ENCODE results near the gene KRIT1.
"Not testable (repeated sequence)": the region's sequence is repeated elsewhere in the genome, so short reads cannot be mapped to it uniquely, and the experiment has no call there.

The KRIT1 gene

DNA sequence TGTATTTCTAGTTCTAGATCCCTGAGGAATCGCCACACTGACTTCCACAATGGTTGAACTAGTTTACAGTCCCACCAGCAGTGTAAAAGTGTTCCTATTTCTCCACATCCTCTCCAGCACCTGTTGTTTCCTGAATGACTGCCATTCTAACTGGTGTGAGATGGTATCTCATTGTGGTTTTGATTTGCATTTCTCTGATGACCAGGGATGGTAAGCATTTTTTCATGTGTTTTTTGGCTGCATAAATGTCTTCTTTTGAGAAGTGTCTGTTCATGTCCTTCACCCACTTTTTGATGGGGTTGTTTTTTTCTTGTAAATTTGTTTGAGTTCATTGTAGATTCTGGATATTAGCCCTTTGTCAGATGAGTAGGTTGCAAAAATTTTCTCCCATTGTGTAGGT, 61.4 kb downstream of the KRIT1 start:
- H3K9me3 ChIP-seq (replicated peaks; ENCODE audit: low read length); H3K9ac ChIP-seq (ENCODE audit: low read depth, low read length); H3K4me1 ChIP-seq (ENCODE audit: control insufficient read depth, insufficient read depth, low read length); H3K4me2 ChIP-seq (ENCODE audit: low read length); H3K27me3 ChIP-seq (ENCODE audit: control insufficient read depth, insufficient read depth, low read length); H3K36me3 ChIP-seq (ENCODE audit: insufficient read depth, low read length); H3K4me3 ChIP-seq (ENCODE audit: low read length): not testable (repeated sequence)

DNA sequence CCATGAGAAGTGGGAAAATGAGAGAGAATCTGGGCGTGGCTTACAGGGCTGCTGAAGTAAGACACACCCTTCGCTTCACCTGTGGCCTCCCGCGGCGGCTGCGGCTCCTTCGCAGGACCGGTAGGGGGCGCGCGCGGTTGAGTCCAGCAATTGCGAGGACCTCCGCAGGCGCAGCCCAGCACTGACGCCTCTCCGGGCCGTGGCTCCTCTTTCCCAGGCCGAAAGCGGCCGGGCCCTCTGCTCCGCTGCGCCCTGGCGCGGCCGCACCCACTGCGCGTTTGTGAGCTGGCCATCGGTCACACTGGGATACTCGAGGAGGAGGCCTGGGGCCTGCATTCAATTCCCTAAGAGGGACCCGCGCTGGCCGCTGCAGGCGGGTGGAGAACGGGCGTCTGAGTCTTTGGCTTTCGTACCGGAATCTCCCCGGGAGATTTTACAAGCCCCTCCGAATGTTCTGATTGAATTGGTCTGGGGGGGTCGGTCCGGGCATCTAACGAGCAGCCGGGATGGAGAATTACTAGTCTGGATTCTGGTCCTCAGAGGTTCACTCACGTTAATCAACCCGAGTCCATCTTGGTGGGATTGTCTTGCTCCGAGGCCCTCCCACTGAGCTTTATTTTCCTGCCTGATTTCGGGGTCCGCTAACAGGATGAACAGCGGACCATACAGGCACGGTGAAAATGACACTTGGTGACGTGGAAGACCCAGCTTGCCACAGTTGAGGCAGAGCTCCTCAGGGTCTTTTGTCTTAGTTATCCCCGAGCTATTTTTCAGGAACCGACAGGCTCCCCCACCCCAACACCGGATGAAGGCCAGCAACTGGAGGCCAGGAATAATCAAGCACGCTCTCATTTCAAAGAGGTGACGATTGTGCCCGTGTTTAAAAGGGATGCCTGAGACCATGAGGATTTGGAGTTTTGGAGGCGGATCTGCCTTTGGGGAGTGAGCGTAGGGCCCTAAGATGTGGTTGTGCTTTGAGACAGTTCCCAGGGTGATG, 66.5 kb downstream of the KRIT1 start, which contains the start of gene LRRD1:
TSS of gene LRRD1 (minus strand) at position 215 of the 997 bp plus-strand sequence. CDS start 13,940 bp downstream, outside the sequence.
- H3K27me3 ChIP-seq (ENCODE audit: control insufficient read depth, insufficient read depth, low read length) = no peaks in the 10 kb centered on the region

DNA sequence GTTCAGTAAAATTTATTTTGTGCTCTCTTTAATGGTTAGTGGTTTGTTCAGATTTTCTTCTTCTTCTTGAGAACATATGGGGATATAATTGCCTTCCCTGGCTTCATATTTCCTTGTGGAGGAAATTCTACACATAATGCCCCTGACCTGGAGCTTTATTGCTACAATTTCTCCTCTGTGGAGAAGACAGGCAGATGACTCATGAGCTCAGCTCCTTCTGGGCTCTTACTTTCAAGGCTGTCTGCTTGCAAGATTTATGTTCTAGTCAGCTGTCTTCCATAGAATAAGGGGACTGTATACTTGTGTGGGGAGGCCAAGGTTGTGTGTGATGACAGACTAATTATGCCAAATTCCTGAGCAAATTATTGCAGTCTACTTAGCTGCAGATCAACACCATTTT, 68.4 kb downstream of the KRIT1 start:
- no peaks in the 10 kb centered on the region for H3K27me3 ChIP-seq (ENCODE audit: control insufficient read depth, insufficient read depth, low read length)
- no peak overlapping the region for H3K4me3 ChIP-seq (ENCODE audit: low read length)

More for the DNA sequence above, 66.5 kb downstream of the KRIT1 start, which contains the start of gene LRRD1:
- Histone ChIP-seq H3K4me3 (ENCODE audit: low read length) (peak within 1 kb of the TSS; percentile 69), H3K9me3 (replicated peaks; ENCODE audit: low read length) (no peaks in the 10 kb centered on the region), H3K36me3 (ENCODE audit: insufficient read depth, low read length) (no peaks in the 10 kb centered on the region), H3K4me1 (ENCODE audit: control insufficient read depth, insufficient read depth, low read length) (peaks cover 16% of the 10 kb centered on the region), H3K4me2 (ENCODE audit: low read length) (peak within 1 kb of the TSS; percentile 89), H3K9ac (ENCODE audit: low read depth, low read length) (peak within 1 kb of the TSS; percentile 84)

DNA sequence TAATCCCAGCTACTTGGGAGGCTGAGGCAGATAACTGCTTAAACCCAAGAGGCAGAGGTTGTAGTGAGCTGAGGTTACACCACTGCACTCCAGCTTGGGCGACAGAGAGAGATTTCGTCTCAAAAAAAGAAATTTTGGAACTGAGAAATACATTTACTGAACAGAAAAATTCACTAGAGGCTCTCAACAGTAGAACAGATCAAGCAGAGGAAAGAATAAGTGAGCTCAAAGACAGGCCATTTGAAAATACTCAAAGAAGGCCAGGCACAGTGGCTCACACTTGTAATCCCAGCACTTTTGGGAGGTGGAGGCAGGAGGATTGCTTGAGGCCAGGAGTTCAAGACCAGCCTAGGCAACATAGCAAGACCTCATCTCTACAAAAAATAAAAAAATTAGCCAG, 76.2 kb downstream of the KRIT1 start:
- not testable (repeated sequence) for H3K9me3 ChIP-seq (replicated peaks; ENCODE audit: low read length); H3K27me3 ChIP-seq (ENCODE audit: control insufficient read depth, insufficient read depth, low read length); H3K4me1 ChIP-seq (ENCODE audit: control insufficient read depth, insufficient read depth, low read length); H3K4me3 ChIP-seq (ENCODE audit: low read length); H3K36me3 ChIP-seq (ENCODE audit: insufficient read depth, low read length); H3K4me2 ChIP-seq (ENCODE audit: low read length); H3K9ac ChIP-seq (ENCODE audit: low read depth, low read length)

More for the DNA sequence above, 68.4 kb downstream of the KRIT1 start:
- H3K4me2 ChIP-seq (ENCODE audit: low read length) = peak overlapping the region; percentile 42
- H3K4me1 ChIP-seq (ENCODE audit: control insufficient read depth, insufficient read depth, low read length) = peaks cover 16% of the 10 kb centered on the region
- no peaks in the 10 kb centered on the region for H3K9me3 ChIP-seq (replicated peaks; ENCODE audit: low read length)
- H3K9ac ChIP-seq (ENCODE audit: low read depth, low read length) = no peak overlapping the region
- H3K36me3 ChIP-seq (ENCODE audit: insufficient read depth, low read length) = no peaks in the 10 kb centered on the region

DNA sequence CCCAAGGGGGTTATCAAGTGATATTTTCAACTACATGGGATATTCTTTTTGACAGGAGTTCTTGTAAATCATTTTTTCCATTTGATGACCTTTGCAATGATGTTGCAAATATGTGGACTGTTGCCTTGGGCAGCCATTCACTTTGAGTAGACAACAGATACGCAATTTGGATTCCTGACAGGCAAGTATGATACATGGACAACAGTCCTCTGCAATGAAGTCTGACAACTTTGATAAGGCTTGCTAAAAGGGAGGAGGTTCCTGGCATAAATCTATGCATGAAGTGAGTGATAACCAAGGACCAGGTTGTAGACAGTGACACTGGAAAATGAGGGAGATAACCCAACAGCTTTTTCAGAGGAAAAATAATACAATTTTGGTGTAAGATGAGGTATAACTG, 84.4 kb downstream of the KRIT1 start:
- no peaks in the 10 kb centered on the region for H3K27me3 ChIP-seq (ENCODE audit: control insufficient read depth, insufficient read depth, low read length)

DNA sequence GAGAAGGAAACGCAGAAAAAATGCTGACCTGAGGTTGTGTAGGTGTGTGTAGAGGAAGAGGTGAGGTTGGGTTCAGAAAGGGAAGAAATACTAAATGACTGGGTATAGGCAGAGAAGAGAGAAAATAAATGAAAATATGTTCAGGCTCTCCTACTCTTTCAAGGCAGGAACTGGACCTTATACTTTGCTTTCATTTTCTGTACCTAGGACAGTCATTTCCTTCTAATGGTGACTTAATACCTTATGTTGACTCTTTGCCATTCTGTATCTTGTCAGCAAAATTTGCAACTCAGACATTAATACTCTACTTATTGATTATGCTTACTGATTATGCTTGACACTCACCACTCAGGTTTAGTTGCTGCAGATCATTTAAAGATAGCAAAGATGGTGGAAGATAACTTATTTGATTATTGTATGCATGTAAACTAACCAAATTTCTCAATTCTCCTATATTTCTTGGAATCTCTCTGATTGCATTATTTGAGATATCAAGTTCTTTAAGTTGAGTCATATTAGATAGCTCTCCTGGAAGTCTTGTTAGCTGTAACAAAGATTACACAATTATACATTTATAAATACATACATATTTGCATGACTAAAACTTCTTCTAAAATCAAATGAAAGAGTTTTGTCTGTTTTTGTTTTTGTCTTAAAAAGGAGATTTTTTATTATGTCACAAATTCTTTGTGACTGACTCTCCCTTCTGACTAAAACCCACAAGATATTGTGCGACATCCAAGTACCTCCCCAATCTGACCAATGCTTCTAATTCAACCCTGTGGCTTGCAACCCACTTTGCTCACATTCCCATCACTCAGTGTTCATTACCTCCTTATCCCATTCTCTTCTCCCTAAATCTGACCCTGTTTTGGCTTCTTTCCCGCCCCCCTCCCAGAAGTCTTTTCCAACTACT, 86.8 kb downstream of the KRIT1 start:
- Histone ChIP-seq H3K27me3 (ENCODE audit: control insufficient read depth, insufficient read depth, low read length) (no peaks in the 10 kb centered on the region), H3K4me3 (ENCODE audit: low read length) (peak overlapping the region; percentile 4), H3K36me3 (ENCODE audit: insufficient read depth, low read length) (no peaks in the 10 kb centered on the region), H3K9me3 (replicated peaks; ENCODE audit: low read length) (no peaks in the 10 kb centered on the region), H3K4me2 (ENCODE audit: low read length) (peak overlapping the region; percentile 54), H3K4me1 (ENCODE audit: control insufficient read depth, insufficient read depth, low read length) (peaks cover 25% of the 10 kb centered on the region), H3K9ac (ENCODE audit: low read depth, low read length) (no peak overlapping the region)

More for the DNA sequence above, 84.4 kb downstream of the KRIT1 start:
- Histone ChIP-seq H3K4me2 (ENCODE audit: low read length) (no peak overlapping the region), H3K9me3 (replicated peaks; ENCODE audit: low read length) (no peaks in the 10 kb centered on the region), H3K4me3 (ENCODE audit: low read length) (no peak overlapping the region), H3K9ac (ENCODE audit: low read depth, low read length) (no peak overlapping the region), H3K4me1 (ENCODE audit: control insufficient read depth, insufficient read depth, low read length) (peaks cover 18% of the 10 kb centered on the region), H3K36me3 (ENCODE audit: insufficient read depth, low read length) (no peaks in the 10 kb centered on the region)

DNA sequence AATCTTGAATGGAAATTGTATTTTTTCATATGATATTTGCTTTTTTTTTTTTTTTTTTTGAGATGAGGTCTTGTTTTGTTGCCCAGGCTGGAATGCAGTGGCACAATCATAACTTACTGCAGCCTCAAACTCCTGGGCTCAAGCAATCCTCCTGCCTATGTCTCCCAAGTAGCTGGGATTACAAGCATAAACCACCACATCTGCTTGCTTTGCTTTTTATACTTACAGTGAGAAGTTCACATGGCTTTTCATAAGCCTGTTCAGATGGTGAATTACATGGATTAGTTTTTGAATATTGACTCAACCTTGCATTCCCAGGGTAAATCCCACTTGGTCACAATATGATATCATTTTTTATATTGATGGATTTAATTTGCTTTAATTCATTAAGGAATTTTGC, 88.7 kb downstream of the KRIT1 start:
- no peak overlapping the region for H3K4me3 ChIP-seq (ENCODE audit: low read length)
- H3K36me3 ChIP-seq (ENCODE audit: insufficient read depth, low read length) = no peaks in the 10 kb centered on the region
- no peaks in the 10 kb centered on the region for H3K27me3 ChIP-seq (ENCODE audit: control insufficient read depth, insufficient read depth, low read length)
- H3K4me1 ChIP-seq (ENCODE audit: control insufficient read depth, insufficient read depth, low read length) = peaks cover 25% of the 10 kb centered on the region
- H3K9me3 ChIP-seq (replicated peaks; ENCODE audit: low read length) = no peaks in the 10 kb centered on the region
- no peak overlapping the region for H3K9ac ChIP-seq (ENCODE audit: low read depth, low read length)
- H3K4me2 ChIP-seq (ENCODE audit: low read length) = no peak overlapping the region

DNA sequence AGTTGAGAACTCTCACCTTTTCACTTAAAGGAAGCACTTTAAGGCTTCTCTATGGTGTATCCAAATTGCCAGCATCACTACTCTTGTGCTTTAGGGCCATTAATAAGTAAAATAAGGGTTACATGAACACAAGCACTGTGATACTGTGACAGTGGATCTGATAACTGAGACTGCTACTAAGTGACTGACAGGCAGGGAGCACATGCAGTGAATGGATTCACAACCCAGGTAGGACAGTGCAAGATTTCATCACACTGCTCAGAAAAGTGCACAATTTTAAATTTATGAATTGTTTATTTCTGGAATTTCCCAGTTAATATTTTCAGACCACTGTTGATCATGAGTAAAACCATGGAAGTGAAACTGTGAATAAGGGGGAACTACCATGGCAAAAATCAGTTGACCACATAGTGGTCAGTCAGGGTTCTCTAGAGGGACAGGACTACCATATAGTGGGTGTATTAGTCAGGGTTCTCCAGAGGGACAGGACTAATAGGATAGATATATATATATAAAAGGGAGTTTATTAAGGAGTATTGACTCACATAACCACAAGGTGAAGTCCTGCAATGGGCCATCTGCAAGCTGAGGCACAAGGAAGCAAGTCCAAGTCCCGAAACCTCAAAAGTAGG, 90.5 kb downstream of the KRIT1 start:
- Histone ChIP-seq H3K4me1 (ENCODE audit: control insufficient read depth, insufficient read depth, low read length) (peaks cover 25% of the 10 kb centered on the region), H3K4me2 (ENCODE audit: low read length) (no peak overlapping the region), H3K9me3 (replicated peaks; ENCODE audit: low read length) (no peaks in the 10 kb centered on the region), H3K27me3 (ENCODE audit: control insufficient read depth, insufficient read depth, low read length) (no peaks in the 10 kb centered on the region), H3K9ac (ENCODE audit: low read depth, low read length) (no peak overlapping the region), H3K4me3 (ENCODE audit: low read length) (no peak overlapping the region), H3K36me3 (ENCODE audit: insufficient read depth, low read length) (no peaks in the 10 kb centered on the region)

DNA sequence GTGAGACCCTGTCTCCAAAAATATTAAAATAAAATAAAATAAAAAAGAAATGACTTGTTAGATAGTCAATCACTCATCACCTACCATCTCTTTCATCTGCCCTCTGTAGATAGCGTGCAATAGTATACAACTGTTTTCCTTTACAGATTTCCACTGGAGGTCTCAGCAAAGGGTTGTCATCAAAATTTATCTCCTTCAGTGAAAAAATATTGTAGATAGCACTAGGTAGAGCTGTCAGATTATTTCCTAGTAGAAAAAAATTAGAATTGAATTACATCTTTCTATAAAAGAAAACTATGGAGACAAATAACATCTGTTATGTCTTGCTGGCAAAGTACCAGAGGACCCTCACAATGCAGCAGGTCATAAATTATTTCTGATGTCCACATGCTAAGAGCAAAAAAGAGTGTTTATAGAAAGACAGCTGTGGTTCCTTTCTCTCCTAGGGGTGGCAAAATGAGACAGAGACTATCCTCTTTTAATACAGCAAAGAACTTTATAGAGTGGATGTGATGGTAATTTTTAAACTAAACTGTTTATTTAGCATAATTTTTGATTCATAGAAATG, 95.2 kb downstream of the KRIT1 start:
- no peaks in the 10 kb centered on the region for H3K27me3 ChIP-seq (ENCODE audit: control insufficient read depth, insufficient read depth, low read length)
- peaks cover under 1% of the 10 kb centered on the region for H3K4me1 ChIP-seq (ENCODE audit: control insufficient read depth, insufficient read depth, low read length)
- no peaks in the 10 kb centered on the region for H3K36me3 ChIP-seq (ENCODE audit: insufficient read depth, low read length)
- no peak overlapping the region for H3K4me2 ChIP-seq (ENCODE audit: low read length)
- H3K4me3 ChIP-seq (ENCODE audit: low read length) = no peak overlapping the region
- no peak overlapping the region for H3K9ac ChIP-seq (ENCODE audit: low read depth, low read length)
- no peaks in the 10 kb centered on the region for H3K9me3 ChIP-seq (replicated peaks; ENCODE audit: low read length)

DNA sequence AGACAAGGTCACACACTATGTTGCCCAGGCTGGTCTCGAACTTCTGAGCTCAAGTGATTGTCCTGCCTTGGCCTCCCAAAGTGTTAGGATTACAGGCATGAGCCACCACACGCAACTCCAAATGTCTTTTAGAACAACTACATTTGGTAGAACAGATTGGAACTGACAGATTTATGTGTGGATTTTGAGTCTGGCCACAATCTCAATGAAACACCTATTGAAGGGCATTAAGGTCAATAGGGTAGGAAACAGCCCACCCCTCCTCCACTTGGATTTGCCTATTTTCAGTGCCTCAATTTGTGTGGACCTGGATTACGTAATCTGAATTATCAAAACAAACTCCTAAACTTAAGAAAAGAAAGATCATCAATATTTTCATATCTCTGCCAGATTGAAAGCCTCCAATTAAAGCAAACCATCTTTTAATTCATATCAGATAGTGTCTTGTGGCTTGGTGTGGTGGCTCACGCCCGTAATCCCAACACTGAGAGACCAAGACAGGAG, 95.9 kb downstream of the KRIT1 start:
- H3K4me2 ChIP-seq (ENCODE audit: low read length) = no peak overlapping the region
- no peaks in the 10 kb centered on the region for H3K4me1 ChIP-seq (ENCODE audit: control insufficient read depth, insufficient read depth, low read length)
- no peak overlapping the region for H3K4me3 ChIP-seq (ENCODE audit: low read length)
- H3K9me3 ChIP-seq (replicated peaks; ENCODE audit: low read length) = no peaks in the 10 kb centered on the region
- no peaks in the 10 kb centered on the region for H3K27me3 ChIP-seq (ENCODE audit: control insufficient read depth, insufficient read depth, low read length)
- no peak overlapping the region for H3K9ac ChIP-seq (ENCODE audit: low read depth, low read length)
- H3K36me3 ChIP-seq (ENCODE audit: insufficient read depth, low read length) = no peaks in the 10 kb centered on the region
